Cardiac muscle cell (in vitro differentiated cells and primary cell): ENCODE measurements around the gene CCSER1. TPM values are rescaled to one million over a fixed set of nuclear protein-coding genes. Genes with fewer than 3 reads are reported as not detected.

ENCODE experiments used
- DNase-seq, 2 donors: peaks; one replicate each; pipeline versions ENCODE4 v3.0.0 to v3.0.0-alpha.2; 2010 to 2017; ENCODE audit warnings: low read depth in 1 of 2, low spot score in 1 of 2
- H3K27ac ChIP-seq: fragments of 200-600 bp; sonication (generic); 2 replicates; pipeline ENCODE4 v1.5.1; 2016
- H3K27me3 ChIP-seq: fragments of 200-600 bp; sonication (generic); 2 replicates; pipeline ENCODE4 v1.6.0; 2016; ENCODE audit warnings: control low read depth
- H3K36me3 ChIP-seq: fragments of 200-600 bp; sonication (generic); 2 replicates; pipeline ENCODE4 v1.5.1; 2016; ENCODE audit warnings: control low read depth
- H3K4me1 ChIP-seq: fragments of 200-600 bp; sonication (generic); 2 replicates; pipeline ENCODE4 v1.8.1; 2017; ENCODE audit warnings: low read depth, mild to moderate bottlenecking, mixed run types
- H3K4me3 ChIP-seq: fragments of 200-600 bp; sonication (generic); 2 replicates; pipeline ENCODE4 v1.5.1; 2016; ENCODE audit warnings: mild to moderate bottlenecking
- H3K9me3 ChIP-seq: fragments of 200-600 bp; sonication (generic); 2 replicates; pipeline ENCODE4 v1.5.1; 2017; ENCODE audit warnings: low read depth, mild to moderate bottlenecking, control low read depth
- CTCF ChIP-seq: IDR thresholded peaks from 2 replicates; pipeline ENCODE4 v1.5.1; 2012; ENCODE audit warnings: low read depth, mild to moderate bottlenecking, low read length
- polyA plus RNA-seq: library from polyadenylated mRNA; unstranded; fragments of >200 nt; fragmentation: Nextera tagmentation; extraction: Ambion mirVana; gene quantifications from 2 replicates; pipeline ENCODE4 v1.2.1, GENCODE V29; 2016
- total RNA-seq: library from RNA; depleted of rRNA; stranded (reverse); fragments of >200 nt; gene quantifications from 2 replicates; pipeline ENCODE4 v1.2.3, GENCODE V29; 2016

CCSER1 gene
- total and polyA plus RNA-seq, 2 experiments from 2014 or later, result 0.77 to 3.6 TPM

GRCh38 chr4:90084277-90084966 lies 42.8 kb upstream of the CCSER1 start:
- Histone ChIP-seq H3K4me1 (no peaks in the 10 kb centered on the region), H3K27me3 (no peaks in the 10 kb centered on the region), H3K4me3 (no peak overlapping the region), H3K9me3 (no peaks in the 10 kb centered on the region), H3K36me3 (no peaks in the 10 kb centered on the region), H3K27ac (no peak overlapping the region)
- DNase-seq, result no peak
- TF ChIP-seq CTCF, result no peak

GRCh38 chr4:90084967-90085295 lies 42.3 kb upstream of the CCSER1 start:
- Histone ChIP-seq H3K4me3 (no peak overlapping the region), H3K27me3 (no peaks in the 10 kb centered on the region), H3K4me1 (no peaks in the 10 kb centered on the region), H3K36me3 (no peaks in the 10 kb centered on the region), H3K9me3 (no peaks in the 10 kb centered on the region), H3K27ac (no peak overlapping the region)
- no peak for TF ChIP-seq CTCF
- no peak for DNase-seq

- no peaks in the 10 kb centered on the region for H3K36me3 ChIP-seq
- H3K27me3 ChIP-seq, result no peaks in the 10 kb centered on the region
- DNase-seq, result no peak
- H3K4me3 ChIP-seq, result no peak overlapping the region
- H3K9me3 ChIP-seq, result no peaks in the 10 kb centered on the region
- H3K4me1 ChIP-seq, result no peaks in the 10 kb centered on the region
- TF ChIP-seq CTCF, result no peak
- no peak overlapping the region for H3K27ac ChIP-seq
These were observed 33.7 kb upstream of the CCSER1 start for GRCh38 chr4:90093526-90093925.

- TF ChIP-seq CTCF, result no peak
These were observed 32.2 kb upstream of the CCSER1 start for GRCh38 chr4:90095000-90095399.

GRCh38 chr4:90099812-90100211 lies 27.4 kb upstream of the CCSER1 start:
- no peaks in the 10 kb centered on the region for H3K4me1 ChIP-seq
- TF ChIP-seq CTCF, result no peak
- H3K27ac ChIP-seq, result no peak overlapping the region
- H3K36me3 ChIP-seq, result no peaks in the 10 kb centered on the region
- no peaks in the 10 kb centered on the region for H3K27me3 ChIP-seq
- H3K9me3 ChIP-seq, result no peaks in the 10 kb centered on the region
- no peak for DNase-seq
- H3K4me3 ChIP-seq, result no peak overlapping the region

More at GRCh38 chr4:90095000-90095399, 32.2 kb upstream of the CCSER1 start:
- no peak for DNase-seq
- Histone ChIP-seq H3K27ac (no peak overlapping the region), H3K4me3 (no peak overlapping the region), H3K4me1 (no peaks in the 10 kb centered on the region), H3K36me3 (no peaks in the 10 kb centered on the region), H3K27me3 (no peaks in the 10 kb centered on the region), H3K9me3 (no peaks in the 10 kb centered on the region)

GRCh38 chr4:90103991-90104390 lies 23.2 kb upstream of the CCSER1 start:
- Histone ChIP-seq H3K27me3 (no peaks in the 10 kb centered on the region), H3K27ac (no peak overlapping the region), H3K4me3 (no peak overlapping the region), H3K36me3 (no peaks in the 10 kb centered on the region), H3K9me3 (no peaks in the 10 kb centered on the region), H3K4me1 (no peaks in the 10 kb centered on the region)
- DNase-seq, result no peak
- TF ChIP-seq CTCF, result no peak
